NCI-H446 (cell line): ENCODE measurements around the gene ARMC7.
"Not testable (repeated sequence)": the region's sequence is repeated elsewhere in the genome, so short reads cannot be mapped to it uniquely, and the experiment has no call there.

ENCODE experiments used
- DNase-seq, 2 experiments: peaks; one replicate each; lab custom pipeline; 2025; lab: John Stamatoyannopoulos, UW

Gene ARMC7

DNA sequence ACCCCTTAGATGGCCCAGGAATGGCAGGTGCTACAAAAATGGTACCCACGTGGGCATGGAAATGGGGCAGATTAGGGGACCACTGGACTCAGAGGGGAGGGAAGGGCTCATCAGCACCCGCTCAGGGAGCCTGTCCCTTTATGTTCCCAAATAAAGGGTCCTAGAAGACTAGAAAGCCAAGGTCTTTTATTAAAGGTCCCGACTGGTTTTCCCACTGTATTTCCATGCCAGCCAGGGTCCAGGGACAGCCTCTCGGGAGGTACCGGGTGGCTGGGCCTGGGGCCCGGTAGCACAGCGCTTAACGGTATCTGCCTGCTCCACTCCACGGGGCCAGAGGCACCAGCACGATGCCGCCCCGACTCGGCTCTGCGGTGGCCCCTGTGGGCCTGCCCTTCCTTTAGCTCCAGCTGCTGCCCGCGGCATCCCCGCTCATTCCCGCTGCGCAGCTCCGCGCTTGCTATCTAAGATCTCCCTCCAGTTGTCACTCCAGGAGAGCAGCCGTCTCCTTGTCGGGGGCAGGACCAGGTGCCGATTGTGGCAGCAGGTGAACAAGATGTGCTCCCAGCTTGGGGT is 20.4 kb downstream of the ARMC7 start:
- no peak for DNase-seq

DNA sequence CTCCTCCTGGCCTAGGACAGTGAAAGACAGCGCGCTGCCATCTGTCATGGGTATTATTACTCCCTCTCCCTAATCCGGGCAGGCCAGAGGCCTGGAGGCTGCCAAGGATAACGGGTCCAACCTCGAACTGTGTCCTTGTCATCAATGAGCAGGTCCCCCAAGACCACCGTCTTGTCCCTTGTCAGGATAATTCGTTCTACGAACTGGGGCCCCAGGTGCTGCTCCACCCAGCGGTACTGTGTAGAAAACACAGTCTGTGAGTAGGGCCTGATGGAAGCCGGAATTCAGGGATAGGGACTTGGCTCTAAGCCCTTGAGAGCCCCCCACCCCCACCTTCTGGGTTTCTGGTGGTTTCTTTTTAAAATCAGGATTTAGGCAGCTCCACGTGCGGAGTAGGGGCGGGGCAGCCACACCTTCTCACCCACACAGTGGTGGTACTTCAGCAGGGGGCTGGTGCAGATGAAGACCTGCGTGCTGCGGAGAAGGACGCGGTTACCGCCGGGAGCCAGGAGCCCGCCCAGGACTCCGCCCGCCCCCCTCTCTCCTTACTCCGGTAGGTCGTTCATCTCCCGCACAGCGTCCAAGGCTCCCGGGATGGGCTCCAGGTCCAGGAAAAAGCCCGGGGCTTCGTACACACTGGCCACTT is 21.0 kb downstream of the ARMC7 start:
- DNase-seq = peak in 1 of 2 experiments; percentile 72

DNA sequence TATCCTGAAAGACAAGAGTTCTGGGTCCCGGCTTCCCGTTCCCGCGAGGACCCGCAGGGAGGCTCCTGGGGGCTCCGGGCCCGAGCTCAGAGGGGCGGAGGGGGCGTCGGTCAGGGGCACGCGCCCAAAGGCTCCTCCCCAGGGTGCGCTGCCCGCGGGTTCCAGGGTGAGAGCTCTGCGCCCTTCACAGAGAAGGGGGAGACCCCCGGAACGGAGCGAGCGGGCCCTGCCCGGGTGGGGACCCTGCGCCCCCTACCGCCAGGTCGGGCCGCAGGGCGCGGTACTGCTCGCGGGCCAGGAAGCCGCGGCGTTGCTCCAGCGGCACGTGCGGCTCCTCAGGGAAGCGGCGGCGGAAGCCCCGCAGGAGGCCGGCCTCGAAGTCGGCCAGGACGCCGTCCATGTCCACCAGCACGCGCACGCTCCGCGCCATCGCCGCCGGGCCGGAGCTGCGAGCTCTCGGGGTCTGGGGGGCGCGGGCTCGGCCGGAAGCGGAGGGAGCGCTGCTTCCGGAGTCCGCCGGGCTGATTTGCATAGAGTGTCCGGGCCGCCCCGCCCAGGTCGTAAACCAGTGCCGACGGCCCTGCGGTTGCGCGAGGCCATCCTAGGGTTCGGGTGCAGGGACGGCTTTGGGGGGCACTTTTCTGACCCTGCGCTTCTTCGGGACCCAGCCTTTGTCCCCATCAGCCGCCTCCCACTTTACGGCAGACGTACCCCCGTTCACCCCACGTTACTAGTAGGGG is 21.7 kb downstream of the ARMC7 start, which contains the start of gene NT5C:
TSS of gene NT5C (minus strand) at position 465 of the 740 bp plus-strand sequence. CDS start at position 430, 35 bp downstream.
- DNase-seq = peak; percentile 41 to 85

DNA sequence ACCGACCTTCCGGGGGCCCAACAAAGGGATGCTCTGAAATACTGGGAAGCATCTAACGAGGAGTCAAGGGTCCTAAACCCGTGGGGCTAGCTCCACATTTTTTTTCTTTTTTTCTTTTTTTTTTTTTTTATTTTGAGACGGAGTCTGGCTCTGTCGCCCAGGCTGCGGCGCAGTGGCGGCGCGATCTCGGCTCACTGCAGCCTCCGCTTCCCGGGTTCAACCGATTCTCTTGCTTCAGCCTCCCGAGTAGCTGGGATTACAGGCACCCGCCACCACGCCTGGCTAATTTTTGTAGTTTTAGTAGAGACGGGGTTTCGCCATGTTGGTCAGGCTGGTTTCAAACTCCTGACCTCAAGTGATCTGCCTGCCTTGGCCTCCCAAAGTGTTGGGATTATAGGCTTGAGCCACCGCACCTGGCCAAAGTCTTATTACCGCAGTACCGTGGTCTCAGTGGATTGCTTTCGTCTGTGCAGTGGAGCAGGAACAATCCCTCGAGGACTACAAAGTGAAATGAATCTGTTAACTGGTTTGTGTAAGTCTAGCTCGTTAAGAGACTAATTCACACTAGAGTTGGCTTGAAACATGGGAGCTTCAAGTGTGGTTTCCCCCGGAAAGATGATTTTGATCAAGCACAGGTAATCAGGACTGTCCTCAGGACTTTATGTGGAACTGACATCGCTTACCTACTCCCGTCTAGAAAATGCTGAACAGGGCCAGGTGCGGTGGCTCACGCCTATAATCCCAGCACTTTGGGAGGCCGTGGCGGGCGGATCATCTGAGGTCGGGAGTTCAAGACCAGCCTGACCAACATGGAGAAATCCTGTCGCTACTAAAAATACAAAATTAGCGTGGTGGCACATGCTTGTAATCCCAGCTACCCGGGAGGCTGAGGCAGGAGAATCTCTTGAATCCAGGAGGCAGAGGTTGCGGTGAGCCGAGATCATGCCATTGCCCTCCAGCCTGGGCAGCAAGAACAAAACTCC is 22.5 kb downstream of the ARMC7 start:
- not testable (repeated sequence) for DNase-seq

DNA sequence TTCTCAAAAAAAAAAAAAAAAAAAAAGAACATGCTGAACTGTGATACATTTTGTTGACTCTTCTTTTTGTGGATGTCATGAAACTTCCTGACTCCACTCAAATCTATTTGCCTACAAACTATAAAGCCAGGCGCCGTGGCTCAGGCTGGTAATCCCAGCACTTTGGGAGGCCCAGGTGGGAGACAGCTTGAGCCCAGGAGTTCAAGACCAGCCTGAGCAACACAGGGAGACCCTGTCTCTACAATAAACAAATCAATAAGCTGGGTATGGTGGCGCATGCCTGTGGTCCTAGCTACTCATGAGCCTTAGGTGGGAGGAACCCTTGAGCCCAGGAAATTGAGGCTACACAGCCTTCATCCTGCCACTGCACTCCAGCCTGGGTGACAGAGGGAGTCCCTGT is 23.2 kb downstream of the ARMC7 start:
- DNase-seq = no peak

DNA sequence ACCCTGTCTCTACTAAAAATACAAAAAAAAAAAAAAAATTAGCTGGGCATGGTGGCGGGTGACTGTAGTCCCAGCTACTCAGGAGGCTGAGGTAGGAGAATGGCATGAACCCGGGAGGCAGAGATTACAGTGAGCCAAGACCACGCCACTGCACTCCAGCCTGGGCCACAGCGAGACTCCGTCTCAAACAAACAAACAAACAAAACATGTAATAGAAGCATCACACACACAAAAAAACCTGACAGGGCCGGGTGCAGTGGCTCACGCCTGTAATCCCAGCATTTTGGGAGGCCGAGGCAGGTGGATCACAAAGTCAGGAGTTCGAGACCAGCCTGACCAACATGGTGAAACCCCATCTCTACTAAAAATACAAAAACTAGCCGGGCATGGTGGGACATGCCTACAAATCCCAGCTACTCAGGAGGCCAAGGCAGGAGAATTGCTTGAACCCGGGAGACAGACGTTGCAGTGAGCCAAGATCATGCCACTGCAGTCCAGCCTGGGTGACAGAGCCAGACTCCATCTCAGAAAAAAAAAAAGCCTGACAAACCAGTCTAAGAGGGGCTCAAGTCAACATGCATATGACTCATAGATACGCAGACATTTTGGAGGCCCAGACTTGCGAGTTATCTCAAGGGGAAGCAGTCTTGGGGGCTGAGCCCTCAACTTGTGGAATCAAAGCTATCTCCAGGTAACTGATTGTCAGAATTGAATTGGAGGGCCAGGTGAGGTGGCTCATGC is 24.0 kb downstream of the ARMC7 start:
- DNase-seq = not testable (repeated sequence)

DNA sequence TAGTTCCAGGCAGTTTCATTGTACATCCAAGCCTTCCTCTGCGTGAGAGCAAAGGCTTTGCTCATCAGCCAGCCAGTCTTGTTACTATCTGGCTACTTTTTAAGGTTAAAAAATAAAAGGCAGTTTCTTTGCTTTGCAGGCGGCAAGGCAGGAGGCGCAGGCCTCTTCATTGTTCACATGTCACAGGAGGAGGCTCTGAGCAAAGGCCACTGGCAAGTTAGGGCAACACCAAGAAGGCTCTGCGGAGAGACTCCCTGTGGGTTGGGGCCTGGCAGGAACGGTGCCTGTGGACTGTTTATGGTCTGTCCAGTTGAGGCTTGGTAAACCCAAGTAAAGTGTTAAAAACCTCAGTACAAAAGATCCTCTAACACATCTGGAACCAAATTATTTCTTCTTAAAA is 25.7 kb downstream of the ARMC7 start:
- DNase-seq = no peak

DNA sequence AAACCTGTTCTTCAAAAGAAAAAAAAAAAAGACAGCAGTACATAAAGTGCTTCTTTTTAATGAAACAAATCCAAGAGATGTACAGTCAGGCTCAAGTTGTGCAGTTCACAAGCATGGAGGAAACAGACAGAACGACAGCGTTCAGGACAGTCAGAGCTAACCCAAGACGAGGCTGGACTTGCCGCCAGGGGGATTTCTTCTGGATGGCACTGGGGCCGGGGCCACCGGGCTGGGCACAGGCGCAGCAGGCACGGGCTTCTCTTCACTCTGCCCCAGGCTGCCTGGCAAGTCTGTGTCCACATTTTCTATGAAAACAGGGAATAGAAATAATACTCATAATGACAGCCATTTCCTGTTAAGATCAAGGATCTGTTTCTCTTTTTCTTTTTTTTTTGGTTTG is 26.2 kb downstream of the ARMC7 start:
- DNase-seq = no peak

DNA sequence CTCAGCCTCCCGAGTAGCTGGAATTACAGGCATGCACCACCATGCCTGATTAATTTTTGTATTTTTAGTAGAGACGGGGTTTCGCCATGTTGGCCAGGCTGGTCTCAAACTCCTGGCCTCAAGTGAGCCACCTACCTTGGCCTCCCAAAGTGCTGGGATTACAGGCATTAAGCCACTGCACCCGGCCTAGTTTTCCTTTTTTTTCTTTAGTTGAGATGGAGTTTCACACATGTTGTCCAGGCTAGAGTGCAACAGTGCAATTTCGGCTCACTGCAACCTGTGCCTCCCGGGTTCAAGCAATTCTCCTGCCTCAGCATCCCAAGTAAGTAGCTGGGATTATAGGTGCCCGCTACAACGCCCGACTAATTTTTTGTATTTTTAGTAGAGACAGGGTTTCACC is 28.0 kb downstream of the ARMC7 start:
- DNase-seq = not testable (repeated sequence)

DNA sequence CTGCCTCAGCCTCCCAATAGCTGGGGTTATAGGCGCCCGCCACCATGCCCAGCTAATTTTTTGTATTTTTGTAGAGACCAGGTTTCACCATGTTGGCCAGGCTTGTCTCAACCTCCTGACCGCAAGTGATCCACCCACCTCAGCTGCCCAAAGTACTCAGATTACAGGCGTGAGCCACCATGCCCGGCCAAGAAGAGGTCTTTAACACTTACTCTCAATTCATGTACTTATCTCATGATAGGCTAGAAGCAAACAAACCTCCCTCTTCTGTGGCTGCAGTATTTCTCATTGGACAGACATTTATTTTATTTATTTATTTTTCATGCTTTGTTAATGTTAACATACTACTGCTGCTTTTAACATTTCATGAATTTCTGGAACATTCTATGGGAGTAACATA is 28.8 kb downstream of the ARMC7 start:
- no peak for DNase-seq

DNA sequence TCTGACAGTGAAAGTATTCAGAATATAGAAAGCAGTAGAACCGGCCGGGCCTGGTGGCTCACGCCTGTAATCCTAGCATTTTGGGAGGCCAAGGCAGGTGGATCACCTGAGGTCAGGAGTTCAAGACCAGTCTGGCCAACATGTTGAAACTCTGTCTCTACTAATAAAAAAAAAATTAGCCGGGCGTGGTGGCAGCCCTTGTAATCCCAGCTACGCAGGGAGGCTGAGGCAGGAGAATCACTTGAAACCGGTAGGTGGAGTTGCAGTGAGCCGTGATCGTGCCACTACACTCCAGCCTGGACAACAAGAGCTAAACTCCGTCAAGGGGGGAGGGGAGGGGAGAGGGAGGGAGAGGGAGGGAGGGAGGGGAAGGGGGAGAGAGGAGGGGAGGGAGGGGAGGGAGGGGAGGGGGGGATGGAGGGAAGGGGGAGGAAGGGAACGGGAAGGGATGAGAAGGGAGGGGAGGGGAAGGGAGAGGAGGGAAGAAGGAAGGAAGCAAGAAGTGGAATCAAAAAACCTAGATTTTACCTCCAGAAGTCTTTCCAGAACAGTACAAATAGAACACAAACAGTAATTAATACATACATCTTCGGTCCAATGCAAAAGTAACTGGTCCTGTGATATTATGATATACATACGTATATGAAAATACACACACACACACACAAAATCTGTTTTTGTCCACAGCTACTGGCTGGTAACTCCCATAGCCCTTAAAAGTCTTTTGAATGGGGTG is 32.6 kb downstream of the ARMC7 start:
- no peak for DNase-seq

DNA sequence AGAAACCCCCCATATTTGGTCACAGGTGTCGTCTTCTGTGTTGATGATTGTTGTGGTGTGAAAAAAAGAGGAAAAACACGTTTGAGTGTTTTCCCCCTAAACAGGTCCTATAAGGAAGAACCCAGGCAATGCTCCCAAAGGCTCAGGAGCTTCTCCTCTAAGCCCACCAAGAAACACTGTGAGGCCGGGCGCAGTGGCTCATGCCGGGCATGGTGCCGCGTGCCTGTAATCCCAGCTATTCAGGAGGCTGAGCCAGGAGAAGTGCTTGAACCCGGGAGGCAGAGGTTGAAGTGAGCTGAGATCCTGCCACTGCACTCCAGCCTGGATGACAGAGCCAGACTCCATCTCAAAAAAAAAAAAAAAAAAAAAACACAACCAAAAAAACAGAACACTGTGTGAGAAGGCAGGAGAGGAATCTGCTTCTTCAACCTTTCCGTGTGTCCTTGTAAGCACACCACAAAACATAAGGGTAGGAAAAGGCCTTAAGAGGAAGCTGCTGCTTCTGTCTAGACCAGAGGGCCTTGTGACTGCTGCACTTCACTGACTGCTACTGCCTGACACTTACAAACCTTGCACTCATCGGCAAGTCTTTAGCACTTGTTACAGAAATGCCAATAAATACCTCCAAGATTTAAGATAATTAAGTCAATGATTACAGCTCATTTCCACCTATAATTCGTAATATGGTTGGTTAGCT is 35.2 kb downstream of the ARMC7 start:
- no peak for DNase-seq

DNA sequence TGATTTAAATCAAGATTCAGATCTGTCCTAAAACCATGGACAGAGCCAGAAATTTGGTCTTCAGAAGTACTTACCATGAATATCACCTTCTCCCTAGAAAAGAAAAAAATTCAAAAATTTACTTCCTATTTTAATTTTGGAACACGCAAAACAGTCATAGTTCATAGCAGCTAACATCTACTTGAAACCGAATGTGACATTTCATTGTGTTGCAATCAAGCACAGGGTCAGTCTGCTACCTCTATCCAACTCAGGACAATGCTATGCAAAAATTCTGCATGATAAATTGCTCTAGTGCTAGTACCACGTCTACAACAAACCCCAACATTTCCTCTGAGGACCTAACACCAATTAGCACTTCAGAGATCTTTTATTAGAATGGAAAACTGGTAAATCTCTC is 36.8 kb downstream of the ARMC7 start:
- DNase-seq = no peak

DNA sequence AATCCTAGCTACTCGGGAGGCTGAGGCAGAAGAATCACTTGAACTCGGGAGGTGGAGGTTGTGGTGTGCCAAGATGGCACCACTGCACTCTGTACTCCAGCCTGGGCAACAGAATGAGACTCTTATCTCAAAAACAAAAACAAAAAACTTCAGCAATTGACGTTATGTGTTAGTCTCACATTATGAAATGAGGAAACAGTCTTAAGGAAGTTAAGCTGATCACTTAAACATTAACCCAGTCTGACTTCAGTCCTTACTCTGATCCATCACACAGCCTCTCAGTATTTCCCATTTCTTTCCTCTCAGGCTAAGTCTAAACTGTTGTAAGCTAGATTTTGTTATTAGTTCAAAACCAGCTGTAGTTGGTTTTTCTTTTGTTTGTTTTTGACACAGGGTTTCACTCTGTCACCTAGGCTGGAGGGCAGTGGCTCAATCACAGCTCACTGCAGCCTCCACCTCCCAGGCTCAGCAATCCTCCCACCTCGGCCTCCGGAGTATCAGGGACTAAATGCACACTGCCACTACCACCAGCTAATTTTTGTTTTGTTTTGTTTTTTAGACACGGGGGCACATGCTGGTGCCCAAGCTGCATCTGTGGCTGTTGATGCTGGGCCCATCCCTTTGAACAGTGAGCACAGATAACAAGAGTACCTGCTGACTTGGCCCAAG is 38.2 kb downstream of the ARMC7 start:
- DNase-seq = no peak

DNA sequence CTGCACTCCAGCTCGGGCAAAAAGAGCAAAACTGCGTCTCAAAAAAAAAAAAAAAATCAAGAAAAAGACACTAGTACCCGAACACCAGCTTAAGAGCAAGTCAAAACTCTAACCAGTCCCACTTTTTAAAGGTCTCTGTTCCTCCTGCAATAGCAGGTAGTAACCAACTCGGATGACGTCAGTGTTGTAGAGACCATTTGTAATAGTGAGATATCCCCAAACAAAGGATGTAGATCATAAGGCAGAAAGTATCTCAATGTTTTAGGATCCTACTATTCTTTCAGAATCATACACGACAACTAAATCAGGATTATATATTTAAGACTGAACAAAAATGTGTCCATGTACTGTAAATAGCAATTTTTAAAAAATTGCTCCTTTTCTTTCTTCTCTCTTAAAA is 42.2 kb downstream of the ARMC7 start:
- DNase-seq = peak in 1 of 2 experiments; percentile 36

DNA sequence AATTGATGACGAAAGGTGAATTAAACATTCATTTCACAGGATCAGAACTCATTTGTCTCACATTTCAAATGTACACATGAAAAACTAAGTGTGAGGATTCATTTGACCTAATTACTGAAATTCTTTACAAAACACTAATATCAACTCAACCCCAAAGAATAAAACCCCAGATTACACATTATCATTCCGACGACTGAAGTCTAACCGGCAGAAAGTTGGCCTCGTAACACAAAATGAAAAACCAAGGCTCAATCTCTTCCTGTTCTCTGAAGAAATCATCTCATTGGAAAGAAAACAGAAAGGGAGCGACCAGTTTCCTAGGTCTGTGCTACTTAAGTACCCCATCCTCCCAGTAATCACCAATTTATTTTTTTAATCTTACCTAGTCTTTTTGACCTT is 42.8 kb downstream of the ARMC7 start:
- no peak for DNase-seq

DNA sequence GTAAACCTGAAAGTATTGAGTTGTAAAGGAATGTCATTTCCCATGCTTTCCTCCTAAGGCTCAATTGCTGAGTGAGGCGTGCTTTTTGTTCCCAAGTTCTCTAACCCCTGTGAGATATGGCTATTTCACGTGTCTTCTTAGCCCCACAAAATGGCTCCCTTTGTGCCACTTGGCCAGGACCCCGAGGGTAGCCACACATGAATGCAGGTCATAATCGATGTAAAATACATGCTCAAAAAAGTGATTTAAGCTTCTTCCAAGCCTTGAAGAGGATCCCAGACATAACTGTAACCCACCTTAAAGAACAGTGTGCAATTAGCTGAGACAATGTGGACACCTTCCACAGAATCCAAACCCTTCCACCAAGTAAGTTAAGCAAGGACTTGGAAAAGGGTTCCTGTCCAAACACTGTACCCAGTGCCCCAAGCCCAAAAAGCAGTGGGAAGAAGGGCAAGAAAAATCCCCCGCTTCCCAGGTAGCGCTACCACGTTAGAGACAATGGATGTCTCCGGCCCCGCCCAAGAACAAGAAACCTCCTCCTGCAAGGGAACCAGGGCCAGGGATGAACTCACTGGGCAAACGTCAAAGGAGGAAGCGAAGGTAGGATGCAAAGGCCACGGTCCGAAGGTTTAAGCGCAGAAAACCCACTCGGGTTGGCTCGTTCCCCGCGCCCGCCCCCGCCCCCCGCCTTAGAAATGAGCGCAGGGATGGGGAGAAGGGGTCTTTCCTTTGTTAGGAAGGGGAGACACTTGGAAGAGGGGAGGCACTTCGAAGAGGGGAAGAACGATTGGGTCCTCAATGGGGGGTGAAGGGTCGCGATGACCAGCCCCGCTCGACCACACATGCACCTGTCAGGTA is 43.4 kb downstream of the ARMC7 start:
- peak; percentile 23 to 60 for DNase-seq

DNA sequence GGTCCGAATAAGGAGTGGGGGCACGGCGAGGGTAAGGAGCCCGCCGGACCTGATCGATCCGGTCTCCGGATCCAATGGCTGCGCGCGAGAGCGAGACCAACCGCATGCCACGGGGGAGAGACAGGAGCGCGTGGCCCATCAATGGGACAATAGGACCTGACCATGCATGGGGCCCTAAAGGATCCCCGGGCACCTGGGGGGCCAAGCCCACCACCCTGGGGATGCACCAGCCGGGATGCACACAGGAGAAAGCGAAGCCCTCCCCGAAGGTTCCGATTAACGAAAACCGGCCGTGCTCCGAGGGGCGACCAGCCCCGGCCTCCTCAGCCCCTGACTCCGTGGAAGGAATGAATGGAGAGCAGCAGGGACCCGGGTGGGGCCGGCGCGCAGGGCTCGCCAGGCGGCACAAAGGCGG is 44.0 kb downstream of the ARMC7 start:
- peak in 1 of 2 experiments; percentile 44 for DNase-seq
